Measurements from ENCODE around the gene RNF43. TPM values are rescaled to one million over a fixed set of nuclear protein-coding genes. Genes with fewer than 3 reads are reported as not detected.

The RNF43 gene
- total and polyA plus RNA-seq, 2 of the 13 experiments (the other 11 are each of a cell fraction or from before 2014, with no cell fraction given), result 31.0 to 53.4 TPM

GRCh38 chr17:58409432-58409831 is 7.9 kb downstream of the RNF43 start:
- Histone ChIP-seq H3K36me3 (replicated peaks in 1 of 2; ENCODE audit: control insufficient read depth in 1 of 2, insufficient read depth in 2 of 2, low read length in 2 of 2) (peaks cover 0 to 4% of the 10 kb centered on the region in 2 experiments; a peak in 4 of 5 replicates), H3K4me2 (ENCODE audit: low read depth, low read length) (peak overlapping the region; percentile 87), H3K9ac (ENCODE audit: insufficient read depth, low read depth, low read length) (peak overlapping the region; percentile 35; the same call in 1 of the 2 replicates), H3K79me2 (ENCODE audit: insufficient read depth, low read length) (peaks cover 98% of the 10 kb centered on the region), H4K20me1 (ENCODE audit: insufficient read depth, low read length) (peaks cover 17% of the 10 kb centered on the region; the same call in 1 of the 2 replicates), H3K9me3 (ENCODE audit: low read length) (no peaks in the 10 kb centered on the region), H3K4me1 (ENCODE audit: insufficient read depth, low read length) (peaks cover 84% of the 10 kb centered on the region), H3K4me3 (replicated peaks in 1 of 3; ENCODE audit: insufficient read depth in 1 of 3, low read depth in 2 of 3, low read length in 3 of 3) (peak overlapping the region; percentile 31 to 81 (median 50)), H3K27me3 (ENCODE audit: control insufficient read depth in 1 of 2, insufficient read depth in 2 of 2, low read length in 2 of 2) (no peaks in the 10 kb centered on the region; a peak in 2 of 5 replicates), H2AFZ (ENCODE audit: low read length) (no peak overlapping the region), H3K27ac (ENCODE audit: extremely low read length, insufficient read depth, low read length) (peak overlapping the region; percentile 27)
- WGBS (ENCODE audit: low lambda C conversion rate), result 63% methylated on average over 5 of the region's 5 CpGs
- in situ Hi-C loops (cut with HindIII; ENCODE audit: extremely low pct_ligation_motif_present, low pct_unique_long_range_greater_than_20kb) (no loop called here), intact Hi-C loops (cut with micrococcal nuclease; ENCODE audit: unreplicated experiment) (no loop called here)
- no peak for DNase-seq (ENCODE audit: low spot score)
- BruUV-seq (replicated peaks), result no TSS peak
- no peak for ATAC-seq
- no peak for FAIRE-seq
- ChIA-PET CTCF (ENCODE audit: low intra/inter-chr PET ratio, low total read pairs) (no interaction called here), POLR2A (interaction anchor here (0.8 to 2.9 kb wide), 5 partner anchors 15 to 83 kb away, joined by 3 to 18 read pairs (median 5); partner anchors contain the start of gene SUPT4H1)
- TF ChIP-seq GABPB1 (CRISPR knock-in tag; IDR thresholded peaks at IDR 0.05) (no peak), ZBTB10 (CRISPR knock-in tag; IDR thresholded peaks at IDR 0.05; ENCODE audit: borderline replicate concordance) (no peak), ZNF232 (CRISPR knock-in tag; IDR thresholded peaks at IDR 0.05; ENCODE audit: borderline replicate concordance) (no peak), ZNF670 (CRISPR knock-in tag; IDR thresholded peaks at IDR 0.05; ENCODE audit: borderline replicate concordance) (no peak), GMEB2 (CRISPR knock-in tag; IDR thresholded peaks at IDR 0.05; ENCODE audit: low read depth) (no peak), ZBED4 (CRISPR knock-in tag; IDR thresholded peaks at IDR 0.05; ENCODE audit: borderline replicate concordance) (no peak), RBFOX2 (IDR thresholded peaks at IDR 0.05; ENCODE audit: low read depth, low read length) (0 out of 2 replicates have a peak, but pooled peaks have one; percentile 17), AGO2 (optimal IDR thresholded peaks at IDR 0.05; ENCODE audit: low read depth, low read length) (peak; percentile 23), ZNF564 (CRISPR knock-in tag; IDR thresholded peaks at IDR 0.05) (no peak), ZFP1 (CRISPR knock-in tag; IDR thresholded peaks at IDR 0.05) (no peak), ZBTB38 (CRISPR knock-in tag; IDR thresholded peaks at IDR 0.05) (0 out of 2 replicates have a peak, but pooled peaks have one; percentile 39), ZFP36L1 (CRISPR knock-in tag; IDR thresholded peaks at IDR 0.05) (no peak), ZBTB3 (CRISPR knock-in tag; IDR thresholded peaks at IDR 0.05; ENCODE audit: borderline replicate concordance, low read depth) (no peak), ESRRA (CRISPR knock-in tag; IDR thresholded peaks at IDR 0.05; ENCODE audit: low read depth) (no peak), CENPBD1 (CRISPR knock-in tag; IDR thresholded peaks at IDR 0.05; ENCODE audit: borderline replicate concordance, low read depth) (no peak)
